GM21717 (cell line): Measurements from ENCODE around the gene C6orf118.

Experiments used
- ATAC-seq: cut with Tn5 transposase; IDR thresholded peaks from one replicate; pipeline ENCODE4 v1.9.1; 2021; ENCODE audit warnings: mild to moderate bottlenecking, moderate library complexity; ENCODE audit not compliant: unreplicated experiment

The C6orf118 gene

GRCh38 chr6:165245287-165245686 lies 64.1 kb downstream of the C6orf118 start:
- no peak for ATAC-seq

GRCh38 chr6:165244524-165245247 lies 64.7 kb downstream of the C6orf118 start:
- ATAC-seq = no peak

GRCh38 chr6:165243801-165244200 lies 65.6 kb downstream of the C6orf118 start:
- no peak for ATAC-seq

GRCh38 chr6:165236326-165236725 lies 73.1 kb downstream of the C6orf118 start:
- ATAC-seq = no peak

GRCh38 chr6:165232731-165233488 lies 76.5 kb downstream of the C6orf118 start:
- no peak for ATAC-seq

GRCh38 chr6:165231581-165232561 lies 77.5 kb downstream of the C6orf118 start:
- no peak for ATAC-seq

GRCh38 chr6:165231177-165231576 lies 78.2 kb downstream of the C6orf118 start:
- ATAC-seq = no peak
